ENCODE measurements around the gene RAB12.

The RAB12 gene

DNA sequence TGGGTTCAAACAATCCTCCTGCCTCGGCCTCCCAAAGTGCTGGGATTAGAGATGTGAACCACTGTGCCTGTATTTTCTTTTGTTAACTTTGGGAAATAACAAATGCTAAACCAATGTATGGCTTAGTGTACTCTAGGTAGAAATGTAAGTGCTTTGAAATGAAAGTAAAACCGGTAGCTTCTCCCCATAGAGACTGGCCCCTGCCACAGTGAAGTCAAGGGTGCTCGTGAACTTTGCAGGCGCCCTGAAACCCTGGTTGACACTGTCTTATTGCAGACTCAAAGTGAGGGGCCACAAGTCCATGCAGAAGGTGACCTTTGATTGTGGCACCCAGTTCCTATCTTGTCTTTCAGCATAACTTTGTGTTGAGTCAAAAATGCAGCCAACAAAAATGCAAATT lies 72.0 kb downstream of the RAB12 start:
- in situ Hi-C loops (cut with MboI; ENCODE audit: low sequenced_read_pairs), result no loop called here

DNA sequence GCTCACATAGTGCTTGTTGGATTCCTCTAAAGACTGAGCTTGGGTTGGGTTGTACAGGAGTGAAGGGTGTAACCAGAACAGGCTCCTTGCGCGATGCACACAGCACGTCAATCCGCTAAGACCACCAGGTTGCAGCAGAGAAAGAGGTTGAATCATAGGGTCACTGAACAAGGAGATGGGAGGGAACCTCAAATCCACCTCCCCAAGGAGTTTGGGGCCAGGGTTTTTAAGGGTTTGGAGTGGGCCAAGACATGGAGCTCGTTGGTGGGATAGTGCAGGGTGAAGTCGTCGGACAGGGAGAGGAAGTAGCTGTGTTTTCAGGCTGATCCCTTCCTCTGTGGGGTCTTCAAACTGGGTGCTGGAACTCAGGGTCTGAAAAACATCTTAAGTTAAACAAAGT lies 75.3 kb downstream of the RAB12 start:
- in situ Hi-C loops (cut with MboI; ENCODE audit: low sequenced_read_pairs), result no loop called here

DNA sequence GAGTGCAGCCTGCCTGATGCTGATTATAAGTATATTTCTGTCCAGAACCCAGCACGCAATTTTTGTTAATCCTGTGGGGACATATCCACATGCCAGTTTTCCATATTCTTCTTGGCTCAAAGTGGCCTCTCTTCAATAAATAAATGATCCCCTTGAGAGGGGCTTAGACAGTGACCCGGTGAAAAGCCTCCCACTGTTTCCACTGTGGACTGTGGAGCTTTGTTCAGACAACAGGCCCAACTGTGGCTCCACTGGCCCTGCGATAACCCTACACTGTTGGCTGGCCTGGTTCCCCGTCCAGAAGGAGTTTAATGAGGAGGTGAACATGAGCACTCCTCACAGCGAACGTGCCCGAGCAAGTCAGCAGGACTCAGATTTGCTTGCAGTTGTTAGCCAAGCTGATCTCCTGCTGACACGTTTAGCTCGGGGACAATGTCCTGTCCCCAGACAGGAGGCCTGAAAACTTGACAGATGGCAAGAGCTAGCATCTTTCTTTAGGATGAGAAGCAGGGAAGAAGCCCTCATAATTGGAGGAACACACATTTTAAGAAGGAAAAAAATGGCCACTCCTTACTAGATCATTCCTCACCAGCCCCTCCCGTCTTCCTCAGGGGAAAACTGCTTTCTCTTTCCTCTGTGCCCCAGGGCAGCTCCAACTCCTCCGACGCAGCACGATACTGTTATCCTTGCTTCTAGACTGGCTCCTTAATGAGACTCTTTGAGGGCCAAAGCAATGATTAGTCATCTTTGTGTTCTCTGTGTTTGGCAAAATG lies 76.1 kb downstream of the RAB12 start:
- in situ Hi-C loops (cut with MboI; ENCODE audit: low sequenced_read_pairs), result no loop called here

DNA sequence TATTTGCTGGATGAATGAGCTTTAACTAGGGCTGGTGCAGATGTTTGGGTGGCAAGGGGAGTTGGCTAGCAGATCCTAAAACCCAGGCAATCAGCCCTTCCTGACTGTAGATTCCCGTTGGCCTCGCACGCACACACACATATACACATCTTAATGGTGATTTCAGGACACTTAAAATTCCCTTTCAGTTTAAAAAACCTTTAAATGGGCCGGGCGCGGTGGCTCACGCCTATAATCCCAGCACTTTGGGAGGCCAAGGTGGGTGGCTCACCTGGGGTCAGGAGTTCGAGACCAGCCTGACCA lies 76.6 kb downstream of the RAB12 start:
- in situ Hi-C loops (cut with MboI; ENCODE audit: low sequenced_read_pairs), result no loop called here

DNA sequence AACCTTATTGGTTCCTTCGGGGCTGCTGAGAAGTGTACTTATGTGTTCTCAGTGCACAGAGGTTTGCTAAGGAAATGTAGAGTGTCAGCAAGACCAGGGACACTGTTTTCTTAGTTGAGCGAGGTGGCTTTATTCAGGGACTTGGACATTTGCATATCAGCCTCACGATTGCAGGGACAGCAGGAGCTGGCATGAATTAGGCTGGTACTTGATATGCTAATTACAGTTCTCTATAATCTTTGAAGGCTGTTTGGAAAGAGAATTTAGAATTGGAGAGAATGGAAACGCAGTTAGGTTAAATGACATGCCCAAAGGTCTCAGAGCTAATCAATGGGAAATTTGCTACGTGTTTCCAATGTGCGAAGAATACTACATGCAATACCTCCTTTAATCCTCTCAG lies 77.4 kb downstream of the RAB12 start:
- in situ Hi-C loops (cut with MboI; ENCODE audit: low sequenced_read_pairs), result no loop called here

DNA sequence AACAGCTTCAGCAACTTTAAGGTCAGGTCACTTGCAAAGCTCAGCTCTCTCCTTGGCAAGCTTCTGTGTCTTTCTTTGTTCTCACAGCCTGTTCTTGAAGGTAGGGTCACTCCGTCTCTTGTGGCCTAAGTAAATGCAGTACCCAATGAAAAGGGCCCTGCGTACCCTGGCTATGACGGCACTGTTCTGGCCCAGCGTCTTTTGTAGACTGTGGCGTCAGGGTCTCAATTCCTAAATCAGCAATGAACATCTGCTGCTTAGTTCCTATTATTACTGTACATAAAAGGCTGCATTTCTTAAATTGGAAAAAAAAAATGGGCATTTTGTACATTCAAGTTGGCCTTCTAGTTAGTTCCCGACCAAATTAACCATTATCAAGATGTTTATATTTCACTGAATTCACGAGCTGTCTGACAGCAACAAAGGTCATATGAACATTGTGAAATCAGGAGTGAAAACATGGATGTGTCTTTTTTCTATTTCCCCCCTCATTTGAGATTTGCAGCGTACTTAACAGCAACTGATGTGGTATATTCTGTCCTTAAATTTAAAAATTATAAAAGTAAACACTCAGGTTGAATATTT lies 79.1 kb downstream of the RAB12 start:
- in situ Hi-C loops (cut with MboI; ENCODE audit: low sequenced_read_pairs), result no loop called here

DNA sequence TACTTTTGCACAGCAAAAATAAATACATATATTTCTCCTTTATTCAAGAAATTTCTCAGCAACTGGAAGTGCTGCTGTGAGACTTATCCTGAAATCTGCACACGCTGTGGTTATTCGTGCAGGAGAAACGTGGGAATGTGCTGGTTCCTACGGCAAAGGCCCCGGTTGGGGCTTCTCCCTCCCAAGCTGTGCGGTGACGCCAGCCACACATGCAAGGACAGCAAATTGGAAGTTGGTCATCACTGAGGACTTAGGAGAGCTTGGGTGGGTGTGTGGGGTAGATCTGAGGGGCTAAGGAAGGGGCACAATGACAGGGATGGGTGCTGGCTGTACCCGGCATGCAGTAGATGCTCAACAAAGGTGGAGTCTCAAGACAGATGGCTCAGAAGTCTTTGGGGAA lies 79.6 kb downstream of the RAB12 start:
- in situ Hi-C loops (cut with MboI; ENCODE audit: low sequenced_read_pairs), result no loop called here

Data from HL-60/S4 treated with retinoic acid at 250 ng/mL for 4 days and 3 days (cell line).